T-helper 2 cell (primary cell): Measurements from ENCODE around the gene PSEN2.
"Not testable (repeated sequence)": the region's sequence is repeated elsewhere in the genome, so short reads cannot be mapped to it uniquely, and the experiment has no call there.

Experiments
- DNase-seq, 5 experiments: peaks; one replicate each; pipeline versions ENCODE4 v3.0.0 to v3.0.0-alpha.2; 2012 to 2022
- total RNA-seq, 2 donors: gene quantifications; one replicate each; lab custom pipeline; 2026; lab: John Stamatoyannopoulos, UW

Gene PSEN2
- 0 to 0.31 reads per million in 2 donors for total RNA-seq

DNA sequence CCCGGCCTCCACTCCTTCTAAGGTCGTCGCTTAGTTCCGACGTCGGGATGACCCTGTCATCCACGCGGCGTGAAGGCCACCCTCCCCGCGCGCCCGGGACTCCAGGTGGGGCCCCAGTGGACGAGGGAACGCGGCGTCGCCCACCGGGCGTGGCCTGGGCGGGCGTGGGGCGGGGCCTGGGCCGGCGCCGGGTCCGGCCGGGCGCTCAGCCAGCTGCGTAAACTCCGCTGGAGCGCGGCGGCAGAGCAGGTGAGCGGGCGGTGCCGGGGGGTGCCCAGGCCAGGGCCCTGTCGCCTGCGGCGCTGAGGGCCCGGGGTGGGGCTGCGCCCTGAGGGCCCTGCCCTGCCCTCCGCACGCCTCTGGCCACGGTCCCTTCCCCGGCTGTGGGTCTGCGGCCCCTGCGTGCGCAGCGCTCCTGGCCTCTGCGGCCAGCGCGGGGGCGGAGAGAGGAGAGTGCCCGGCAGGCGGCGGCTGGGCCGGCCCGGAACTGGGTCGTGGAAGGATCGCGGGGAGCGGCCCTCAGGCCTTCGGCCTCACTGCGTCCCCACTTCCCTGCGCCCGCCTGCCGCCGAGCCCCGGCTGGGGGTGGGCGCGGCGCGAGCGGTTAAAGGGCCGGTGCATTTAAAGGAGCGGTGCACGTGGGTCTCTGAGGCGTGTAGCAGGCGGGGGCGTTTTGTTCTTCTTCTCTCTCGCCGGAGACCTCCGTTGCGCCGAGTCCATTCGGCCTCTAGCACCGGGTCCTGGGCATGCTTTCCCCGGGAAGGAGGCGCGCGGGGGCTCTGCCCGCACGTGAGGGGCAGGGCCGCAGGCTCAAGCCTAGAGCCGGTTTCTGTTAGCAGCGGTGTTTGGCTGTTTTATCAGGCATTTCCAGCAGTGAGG is at the start of gene PSEN2:
Gene PSEN2, plus strand, starts transcription at position 216 of the 879 bp plus-strand sequence. CDS start 11,292 bp downstream, outside the sequence.
- peak in 4 of 5 experiments; percentile 33 to 68 (median 46) for DNase-seq

GRCh38 chr1:226820941-226821718 is 49.3 kb upstream of the PSEN2 start:
- DNase-seq: no peak

DNA sequence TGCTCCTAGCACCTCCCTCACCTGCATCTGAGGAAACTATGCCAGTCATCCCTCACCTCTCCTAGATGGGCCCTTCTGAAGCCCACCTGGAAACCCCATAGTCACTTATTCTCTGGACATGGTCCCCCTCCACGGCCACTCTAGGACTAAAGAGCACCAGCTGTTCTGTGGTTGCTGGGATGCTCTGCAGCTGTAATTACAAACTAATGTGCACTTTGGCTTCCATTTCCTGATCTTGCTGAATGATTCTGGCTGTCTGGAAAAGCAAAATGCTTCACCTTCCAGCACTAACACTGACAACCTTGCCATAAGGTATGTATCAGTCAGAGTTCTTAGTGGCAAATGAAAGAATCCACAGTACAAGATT is 48.7 kb upstream of the PSEN2 start:
- no peak for DNase-seq

DNA sequence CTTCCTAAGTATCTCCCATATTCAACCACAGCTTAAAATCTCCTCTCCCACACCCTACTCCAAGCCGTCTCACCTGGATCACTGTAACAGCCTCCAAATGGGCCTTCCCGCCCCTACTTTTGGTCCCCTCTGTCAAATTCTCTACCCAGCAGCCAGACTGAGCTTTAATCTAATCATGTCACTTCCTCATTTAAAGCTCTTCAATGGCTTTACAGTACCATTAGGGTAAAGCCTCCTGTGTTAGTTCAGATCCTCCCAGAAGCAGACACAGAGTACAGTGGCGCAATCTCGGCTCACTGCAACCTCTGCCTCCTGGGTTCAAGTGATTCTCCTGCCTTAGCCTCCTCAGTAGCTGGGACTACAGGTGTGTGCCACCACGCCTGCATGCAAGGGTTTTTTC is 46.8 kb upstream of the PSEN2 start:
- DNase-seq: no peak

GRCh38 chr1:226825037-226825745 is 45.2 kb upstream of the PSEN2 start:
- no peak for DNase-seq

- DNase-seq: no peak
Observed at GRCh38 chr1:226825746-226826100, 44.7 kb upstream of the PSEN2 start.

DNA sequence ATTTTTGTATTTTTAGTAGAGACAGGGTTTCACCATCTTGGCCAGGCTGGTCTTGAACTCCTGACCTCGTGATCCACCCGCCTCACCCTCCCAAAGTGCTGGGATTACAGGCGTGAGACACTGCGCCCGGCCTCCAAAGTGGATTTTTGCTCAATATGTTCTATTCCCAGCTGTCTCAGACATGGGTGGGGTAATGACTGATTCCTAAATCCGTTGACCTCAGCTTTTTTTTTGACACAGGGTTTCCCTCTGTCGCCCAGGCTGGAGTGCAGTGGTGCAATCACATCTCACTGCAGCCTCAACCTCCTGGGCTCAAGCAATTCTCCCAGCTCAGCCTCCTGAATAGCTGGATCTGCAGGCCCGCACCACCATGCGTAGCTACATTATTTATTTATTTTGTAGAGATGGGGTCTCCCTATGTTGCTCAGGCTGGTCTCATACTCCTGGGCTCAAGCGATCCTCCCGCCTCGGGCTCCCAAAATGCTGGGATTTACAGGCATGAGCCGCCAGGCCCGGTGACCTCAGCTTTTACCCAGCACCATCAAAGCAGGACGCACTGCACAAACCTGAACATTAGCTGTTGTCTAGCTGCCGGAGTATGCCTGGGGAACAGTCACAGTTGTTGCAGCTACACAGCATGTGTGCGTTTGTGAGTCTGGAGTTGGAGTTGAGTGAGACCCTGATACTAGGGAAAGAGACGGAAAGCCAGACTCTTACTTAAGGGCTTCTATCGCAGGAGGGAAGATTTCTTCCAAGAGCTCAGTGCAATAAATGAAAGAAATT is 43.7 kb upstream of the PSEN2 start:
- DNase-seq: no peak

DNA sequence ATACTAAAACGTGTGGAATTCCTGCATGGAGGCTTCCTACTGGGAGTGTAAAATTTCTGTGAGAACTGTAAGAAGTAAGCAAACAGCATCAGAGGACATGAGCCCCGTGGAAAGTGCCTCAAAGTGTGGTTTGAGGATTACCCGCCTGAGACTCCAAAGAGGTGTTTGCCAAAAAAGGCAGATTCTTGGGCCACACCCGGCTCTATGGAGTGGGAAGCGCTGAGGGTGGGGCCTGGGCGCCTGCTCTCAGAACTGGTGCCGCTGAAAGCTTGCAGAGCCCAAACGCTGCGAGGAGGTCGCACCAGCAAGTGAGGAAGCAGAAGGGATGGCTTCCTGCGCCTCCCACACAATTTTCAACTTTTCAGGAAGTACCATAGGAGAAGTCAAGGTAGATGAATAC is 43.0 kb upstream of the PSEN2 start:
- peak in 1 of 5 experiments; percentile 0 for DNase-seq

DNA sequence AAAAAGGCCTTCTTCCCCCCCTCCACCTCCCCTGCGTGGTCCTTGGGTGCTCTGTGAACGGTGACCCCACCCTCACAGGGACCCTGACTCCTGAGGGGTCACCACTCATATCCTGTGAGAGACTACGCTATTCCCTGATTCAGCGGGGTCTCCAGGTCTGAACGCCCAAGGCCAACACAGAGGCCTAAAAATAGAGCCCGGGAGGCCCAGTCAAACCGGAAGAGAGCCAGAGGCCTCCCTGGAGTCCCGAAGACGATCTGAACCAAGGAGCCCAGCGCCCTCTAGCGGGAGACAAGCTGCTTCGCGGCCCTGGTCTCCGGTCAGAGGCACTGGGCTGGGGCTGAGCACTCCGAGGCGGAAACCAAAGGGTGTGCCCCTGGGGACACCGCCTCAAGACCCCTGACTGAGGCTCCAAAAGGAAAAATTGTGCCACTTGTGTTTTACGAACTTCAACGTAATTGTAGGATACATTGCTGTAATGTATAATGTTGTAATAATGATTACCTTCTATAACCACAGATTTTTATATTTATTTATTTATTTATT is 42.4 kb upstream of the PSEN2 start:
- peak; percentile 81 to 94 (median 91) for DNase-seq

- DNase-seq: no peak
Observed at GRCh38 chr1:226829105-226829504, 41.3 kb upstream of the PSEN2 start.

DNA sequence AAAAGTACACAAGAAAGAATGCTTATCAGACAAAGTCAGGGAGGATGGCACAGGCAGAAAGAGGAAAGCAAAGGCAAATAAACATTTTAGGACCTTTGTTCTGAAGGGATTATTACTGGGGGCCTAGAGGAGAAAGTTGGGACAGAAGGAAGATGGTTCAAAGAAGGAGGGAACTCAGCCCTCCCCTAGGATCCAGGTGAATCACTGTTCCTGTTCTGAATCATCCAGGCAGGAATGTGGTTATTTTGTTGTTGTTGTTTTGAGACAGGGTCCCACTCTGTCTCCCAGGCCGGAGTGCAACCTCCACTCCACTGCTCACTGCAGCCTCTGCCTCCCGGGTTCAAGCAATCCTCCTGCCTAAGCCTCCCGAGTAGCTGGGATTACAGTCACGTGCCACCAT is 38.5 kb upstream of the PSEN2 start:
- DNase-seq: no peak

GRCh38 chr1:226832613-226833012 is 37.8 kb upstream of the PSEN2 start:
- DNase-seq: no peak

DNA sequence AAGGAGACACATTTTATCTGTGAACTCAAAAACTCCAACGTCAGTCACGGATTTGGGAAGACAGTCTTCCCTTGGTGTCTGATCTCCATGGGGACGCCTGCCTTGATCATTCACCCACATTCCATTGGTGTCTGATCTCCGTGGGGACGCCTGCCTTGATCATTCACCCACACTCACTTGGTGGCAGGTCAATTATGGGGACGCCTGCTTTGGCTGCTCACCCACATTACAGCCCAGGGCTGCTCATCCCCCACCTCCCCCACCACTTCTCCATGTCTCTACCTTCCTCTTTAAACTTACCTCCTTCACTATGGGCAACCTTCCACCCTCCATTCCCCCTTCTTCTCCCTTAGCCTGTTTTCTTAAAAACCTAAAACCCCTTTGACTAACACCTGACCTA is 36.2 kb upstream of the PSEN2 start:
- not testable (repeated sequence) for DNase-seq

GRCh38 chr1:226835396-226835795 is 35.0 kb upstream of the PSEN2 start:
- not testable (repeated sequence) for DNase-seq

GRCh38 chr1:226837966-226838365 is 32.5 kb upstream of the PSEN2 start:
- not testable (repeated sequence) for DNase-seq

- DNase-seq: no peak
Observed at GRCh38 chr1:226838456-226838855, 32.0 kb upstream of the PSEN2 start.

DNA sequence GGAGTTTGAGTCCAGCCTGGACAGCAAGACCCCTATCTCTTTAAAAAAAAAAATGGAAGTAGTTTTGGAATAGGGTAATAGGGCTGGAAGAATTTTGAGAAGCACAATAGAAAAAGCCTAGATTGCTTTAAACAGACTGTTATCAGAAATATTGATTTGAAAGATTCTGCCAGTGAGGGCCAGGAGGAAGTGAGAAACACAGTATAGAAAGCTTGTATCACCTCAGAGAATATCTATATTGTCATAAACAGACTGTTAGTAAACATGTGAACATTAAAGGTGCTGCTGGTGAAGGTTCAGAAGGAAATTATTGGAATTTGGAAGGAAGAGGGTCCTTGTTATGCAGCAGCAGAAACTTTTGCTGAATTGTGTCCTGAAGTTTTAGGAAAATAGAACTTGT is 24.8 kb upstream of the PSEN2 start:
- no peak for DNase-seq

DNA sequence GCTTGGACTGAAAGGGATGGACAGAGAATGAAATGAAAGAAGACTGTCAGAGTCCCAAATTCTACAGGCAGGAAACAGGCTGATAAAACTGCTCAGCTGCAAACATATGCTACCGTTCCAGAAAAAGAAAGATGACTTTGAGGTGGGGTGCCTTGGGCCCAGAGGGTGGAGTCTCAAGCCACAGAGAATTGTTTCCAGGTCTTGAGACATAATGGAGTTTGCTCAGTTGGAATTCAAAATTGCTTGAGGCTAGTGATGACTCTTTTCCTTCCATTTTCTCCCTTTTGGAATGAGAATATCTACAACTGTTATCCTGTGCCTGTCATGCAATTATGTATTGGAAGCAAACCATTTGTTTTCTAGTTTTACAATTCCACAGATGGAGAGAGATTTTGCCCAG is 23.6 kb upstream of the PSEN2 start:
- DNase-seq: no peak

DNA sequence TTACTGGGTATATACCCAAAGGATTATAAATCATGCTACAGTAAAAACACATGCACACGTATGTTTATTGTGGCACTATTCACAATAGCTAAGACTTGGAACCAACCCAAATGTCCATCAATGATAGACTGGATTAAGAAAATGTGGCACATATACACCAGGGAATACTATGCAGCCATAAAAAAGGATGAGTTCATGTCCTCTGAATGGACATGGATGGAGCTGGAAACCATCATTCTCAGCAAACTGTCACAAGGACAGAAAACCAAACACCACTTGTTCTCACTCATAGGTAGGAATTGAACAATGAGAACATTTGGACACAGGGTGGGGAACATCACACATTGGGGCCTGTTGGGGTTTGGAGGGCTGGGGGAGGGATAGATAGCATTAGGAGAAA is 15.9 kb upstream of the PSEN2 start:
- not testable (repeated sequence) for DNase-seq

DNA sequence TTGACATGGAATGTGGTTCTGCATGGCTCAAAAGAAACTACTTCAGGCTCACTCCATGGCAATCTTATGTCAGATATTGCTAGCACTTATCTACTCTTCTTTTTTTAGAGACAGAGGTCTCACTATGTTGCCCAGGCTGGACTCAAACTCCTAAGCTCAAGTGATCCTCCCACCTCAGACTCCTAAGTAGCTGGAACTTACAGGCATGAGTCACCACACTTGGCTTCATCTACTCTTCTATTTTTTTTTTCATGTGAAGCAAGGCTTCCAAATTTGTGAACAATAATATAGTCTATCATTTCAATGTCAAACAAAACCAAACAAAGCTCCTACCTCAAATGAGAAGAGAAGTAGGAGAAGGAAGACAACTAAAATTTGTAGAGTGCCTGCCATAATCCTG is 7.5 kb upstream of the PSEN2 start:
- no peak for DNase-seq

DNA sequence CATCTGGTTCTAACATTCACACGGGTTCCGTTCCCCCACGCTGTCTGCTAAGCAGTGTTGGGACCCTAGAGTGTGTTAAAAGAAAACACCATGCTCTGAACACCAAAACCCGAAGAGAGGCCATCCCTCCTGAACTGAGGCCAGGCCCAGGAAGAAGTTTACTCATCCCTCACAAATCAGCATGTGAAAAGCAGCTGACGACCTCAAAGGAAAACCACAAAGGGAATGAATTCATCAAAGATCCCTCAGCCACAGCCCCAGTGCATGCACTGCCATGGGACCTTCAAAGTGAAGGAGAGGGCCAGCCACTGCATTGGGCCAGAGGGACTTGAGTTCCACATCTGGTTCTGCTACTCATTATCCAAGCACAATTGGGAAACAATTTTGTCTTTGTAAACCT is 7.0 kb upstream of the PSEN2 start:
- DNase-seq: no peak

DNA sequence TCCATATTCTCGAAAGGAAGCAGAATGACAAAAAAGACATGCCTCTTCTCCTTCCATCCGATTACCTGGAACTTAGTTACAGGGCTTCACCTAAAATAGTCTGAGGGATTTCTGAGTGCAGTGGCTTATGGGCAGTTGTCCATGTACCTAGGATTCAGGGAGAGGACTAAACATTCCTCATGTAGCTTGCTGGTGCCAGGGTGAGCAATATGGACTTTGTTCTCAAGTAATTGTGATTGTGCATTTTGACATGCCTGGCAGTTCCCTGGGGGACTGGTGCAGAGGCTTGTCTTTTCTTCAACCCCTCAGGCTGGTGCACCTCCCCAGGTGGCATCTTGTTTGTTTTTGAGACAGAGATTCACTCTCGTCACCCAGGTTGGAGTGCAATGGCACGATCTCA is 6.1 kb upstream of the PSEN2 start:
- DNase-seq: no peak
